ENCODE results near the gene LAGE3.
A peak's percentile ranks its signal among the peaks of the same experiment; 100 is the strongest.

The LAGE3 gene

GRCh38 chrX:154478728-154479622 lies at the start of gene LAGE3:
LAGE3 (minus strand) TSS chrX:154479281; CDS start chrX:154478915, 366 bp downstream.
- H3K4me3 ChIP-seq (ENCODE audit: low read depth, low read length): peak within 1 kb of the TSS; percentile 21

- no peak overlapping the region for H3K4me3 ChIP-seq (ENCODE audit: low read depth, low read length)
Measured at GRCh38 chrX:154526901-154527675, 48.0 kb upstream of the LAGE3 start.

- no peak overlapping the region for H3K4me3 ChIP-seq (ENCODE audit: low read depth, low read length)
Measured at GRCh38 chrX:154525606-154526490, 46.8 kb upstream of the LAGE3 start.

GRCh38 chrX:154519389-154519788 lies 40.3 kb upstream of the LAGE3 start:
- no peak overlapping the region for H3K4me3 ChIP-seq (ENCODE audit: low read depth, low read length)

GRCh38 chrX:154517101-154517781 lies 38.2 kb upstream of the LAGE3 start:
- H3K4me3 ChIP-seq (ENCODE audit: low read depth, low read length): no peak overlapping the region

- peak overlapping the region; percentile 35 for H3K4me3 ChIP-seq (ENCODE audit: low read depth, low read length)
Measured at GRCh38 chrX:154516656-154517100, 37.6 kb upstream of the LAGE3 start.

- peak within 1 kb of the TSS; percentile 57 for H3K4me3 ChIP-seq (ENCODE audit: low read depth, low read length)
Measured at GRCh38 chrX:154515966-154516655, 37.0 kb upstream of the LAGE3 start, which contains the start of gene FAM3A. FAM3A (minus strand) TSS chrX:154516232; CDS start chrX:154515772, 460 bp downstream.

GRCh38 chrX:154515090-154515965 lies 36.2 kb upstream of the LAGE3 start:
- H3K4me3 ChIP-seq (ENCODE audit: low read depth, low read length): peak overlapping the region; percentile 57

GRCh38 chrX:154513716-154514115 lies 34.6 kb upstream of the LAGE3 start:
- H3K4me3 ChIP-seq (ENCODE audit: low read depth, low read length): no peak overlapping the region

GRCh38 chrX:154512879-154513553 lies 33.9 kb upstream of the LAGE3 start:
- no peak overlapping the region for H3K4me3 ChIP-seq (ENCODE audit: low read depth, low read length)

- H3K4me3 ChIP-seq (ENCODE audit: low read depth, low read length): no peak overlapping the region
Measured at GRCh38 chrX:154511761-154512160, 32.7 kb upstream of the LAGE3 start.

GRCh38 chrX:154509455-154509854 lies 30.4 kb upstream of the LAGE3 start:
- H3K4me3 ChIP-seq (ENCODE audit: low read depth, low read length): no peak overlapping the region

- H3K4me3 ChIP-seq (ENCODE audit: low read depth, low read length): no peak overlapping the region
Measured at GRCh38 chrX:154508384-154508745, 29.3 kb upstream of the LAGE3 start.

GRCh38 chrX:154507673-154508383 lies 28.7 kb upstream of the LAGE3 start:
- no peak overlapping the region for H3K4me3 ChIP-seq (ENCODE audit: low read depth, low read length)

GRCh38 chrX:154506483-154507332 lies 27.6 kb upstream of the LAGE3 start:
- no peak overlapping the region for H3K4me3 ChIP-seq (ENCODE audit: low read depth, low read length)

- H3K4me3 ChIP-seq (ENCODE audit: low read depth, low read length): no peak overlapping the region
Measured at GRCh38 chrX:154505734-154506133, 26.7 kb upstream of the LAGE3 start.

GRCh38 chrX:154502989-154503388 lies 23.9 kb upstream of the LAGE3 start:
- no peak overlapping the region for H3K4me3 ChIP-seq (ENCODE audit: low read depth, low read length)
